AG10803 (cell line): Measurements from ENCODE around the gene SLA2.

Experiments used
- DNase-seq: peaks from one replicate; pipeline ENCODE4 v3.0.0; 2010; ENCODE audit warnings: low read depth
- H3K4me3 ChIP-seq: 2 replicates; pipeline ENCODE4 v1.5.1; 2011; ENCODE audit warnings: mild to moderate bottlenecking, low read length, control low read depth
- CTCF ChIP-seq: conservative IDR thresholded peaks from 2 replicates; pipeline ENCODE4 v1.5.1; 2011; ENCODE audit warnings: mild to moderate bottlenecking, low read length, control low read depth, inconsistent platforms

Gene SLA2

GRCh38 chr20:36624944-36625324 is 21.1 kb downstream of the SLA2 start:
- TF ChIP-seq CTCF = no peak
- H3K4me3 ChIP-seq = no peak overlapping the region
- no peak for DNase-seq

- no peak for DNase-seq
- TF ChIP-seq CTCF = no peak
- H3K4me3 ChIP-seq = no peak overlapping the region
Measured at GRCh38 chr20:36624068-36624943, 21.7 kb downstream of the SLA2 start.

- H3K4me3 ChIP-seq = no peak overlapping the region
- no peak for DNase-seq
- TF ChIP-seq CTCF = no peak
Measured at GRCh38 chr20:36623444-36623843, 22.6 kb downstream of the SLA2 start.

- no peak for DNase-seq
- no peak overlapping the region for H3K4me3 ChIP-seq
- no peak for TF ChIP-seq CTCF
Measured at GRCh38 chr20:36620917-36621316, 25.1 kb downstream of the SLA2 start.

GRCh38 chr20:36614781-36615557 is 31.0 kb downstream of the SLA2 start:
- no peak for TF ChIP-seq CTCF
- H3K4me3 ChIP-seq = no peak overlapping the region
- DNase-seq = no peak

- H3K4me3 ChIP-seq = no peak overlapping the region
- no peak for DNase-seq
- no peak for TF ChIP-seq CTCF
Measured at GRCh38 chr20:36613974-36614373, 32.0 kb downstream of the SLA2 start.
